ENCODE measurements around the gene TMEM239.

The TMEM239 gene

DNA sequence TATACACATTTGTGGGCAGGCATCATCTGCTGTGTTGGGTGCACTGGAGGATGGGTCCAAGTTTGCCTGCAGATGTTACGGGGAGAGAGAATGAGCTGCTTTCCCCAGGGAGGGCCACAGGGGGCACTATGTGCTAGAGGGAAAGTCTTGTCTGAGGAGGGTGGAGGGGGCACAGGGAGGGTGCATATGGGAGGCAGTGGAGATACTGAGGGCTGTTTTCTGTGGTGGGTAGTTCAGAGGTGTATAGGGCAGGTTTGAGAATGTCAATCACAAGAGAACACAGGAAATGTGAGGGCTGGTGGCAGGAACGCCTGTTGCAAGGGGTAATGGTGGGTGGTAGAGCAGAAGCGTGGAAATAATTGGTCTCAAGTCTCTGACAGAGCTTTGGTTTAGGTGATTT, 49.5 kb downstream of the TMEM239 start:
- Mint-ChIP-seq H3K9me3 (no peaks in the 10 kb centered on the region), H3K27me3 (no peaks in the 10 kb centered on the region), H3K36me3 (peaks cover 33 to 48% of the 10 kb centered on the region in 2 donors), H3K27ac (no peak overlapping the region), H3K4me1 (peaks cover 11 to 18% of the 10 kb centered on the region in 2 donors), H3K4me3 (no peak overlapping the region)
- ATAC-seq (replicated peaks): no peak
- DNase-seq: no peak

DNA sequence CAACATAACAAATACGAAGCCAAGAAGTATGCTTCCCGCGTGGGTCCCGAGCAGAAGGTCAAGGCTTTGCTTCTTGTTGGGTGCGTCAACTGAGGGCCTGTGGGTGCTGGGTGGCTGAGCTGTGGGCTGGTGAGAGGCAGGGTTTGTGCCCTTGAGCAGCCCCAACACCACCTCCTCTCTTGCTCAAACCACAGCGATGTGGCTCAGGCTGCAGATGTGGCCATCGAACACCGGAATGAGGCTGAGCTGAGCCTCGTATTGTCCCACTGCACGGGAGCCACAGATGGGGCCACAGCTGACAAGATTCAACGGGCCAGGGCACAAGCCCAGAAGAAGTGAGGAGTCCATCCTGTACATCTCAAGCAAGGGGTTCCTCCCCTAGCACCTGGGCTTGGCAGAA, 50.1 kb downstream of the TMEM239 start:
- Mint-ChIP-seq H3K4me3 (no peak overlapping the region), H3K27me3 (no peaks in the 10 kb centered on the region), H3K9me3 (no peaks in the 10 kb centered on the region), H3K27ac (no peak overlapping the region), H3K4me1 (peaks cover 17 to 24% of the 10 kb centered on the region in 2 donors), H3K36me3 (peaks cover 29 to 42% of the 10 kb centered on the region in 2 donors)
- DNase-seq: no peak
- ATAC-seq (replicated peaks): no peak

DNA sequence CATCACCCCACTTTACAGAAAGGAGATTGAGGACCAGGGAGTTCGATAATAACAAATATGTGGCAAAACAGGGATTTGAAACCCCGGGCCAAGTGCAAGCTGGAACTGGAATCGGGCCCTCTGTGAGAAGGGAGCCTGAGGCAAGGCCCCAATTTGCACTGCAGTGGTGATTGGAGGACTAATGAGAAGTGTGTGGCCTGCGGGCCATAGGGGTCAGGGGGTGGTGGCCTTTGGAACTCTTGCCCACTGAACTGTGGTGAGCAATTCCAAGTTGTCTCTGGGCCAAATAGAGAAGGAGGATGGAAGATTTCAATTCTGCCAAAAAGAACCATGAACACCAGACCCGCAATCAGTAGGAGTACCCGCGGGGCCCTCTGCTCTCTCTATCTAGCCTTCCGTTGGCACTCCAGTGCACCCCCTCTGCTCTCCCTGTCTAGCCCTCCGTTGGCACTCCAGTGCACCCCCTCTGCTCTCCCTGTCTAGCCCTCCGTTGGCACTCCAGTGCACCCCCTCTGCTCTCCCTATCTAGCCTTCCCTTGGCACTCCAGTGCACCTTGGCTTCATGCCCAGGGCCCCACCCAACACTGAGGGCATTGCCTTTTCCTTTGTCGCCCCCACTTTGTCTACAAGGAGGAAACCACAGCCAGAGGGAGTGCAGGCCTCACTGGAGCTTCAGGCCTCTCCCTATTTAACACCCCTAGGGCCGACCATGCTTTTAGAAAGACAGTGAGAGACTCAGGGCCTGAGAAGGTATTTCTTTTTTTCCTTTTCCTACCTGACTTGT, 51.1 kb downstream of the TMEM239 start:
- no peak for DNase-seq
- peaks cover 0 to 5% of the 10 kb centered on the region in 2 donors for H3K27me3 Mint-ChIP-seq
- H3K27ac Mint-ChIP-seq: no peak overlapping the region

More for the DNA sequence above, 51.1 kb downstream of the TMEM239 start:
- H3K9me3 Mint-ChIP-seq: no peaks in the 10 kb centered on the region
- peaks cover 23 to 32% of the 10 kb centered on the region in 2 donors for H3K4me1 Mint-ChIP-seq
- no peak for ATAC-seq (replicated peaks)
- H3K4me3 Mint-ChIP-seq: no peak overlapping the region
- H3K36me3 Mint-ChIP-seq: peaks cover 20 to 35% of the 10 kb centered on the region in 2 donors
